PC-3 (cell line): ENCODE results near the gene KCTD16. TPM values are rescaled to one million over a fixed set of nuclear protein-coding genes. Genes with fewer than 3 reads are reported as not detected.

Experiments used
- ATAC-seq: fragments of 200-7000 bp; cut with Tn5 transposase; 2 replicates; pipeline ENCODE4 v1.9.1; 2020; ENCODE audit warnings: mild to moderate bottlenecking, moderate library complexity
- BruUV-seq: library from RNA; stranded (reverse); fragments of 400-500 nt; replicated peaks from 2 replicates; lab custom pipeline; 2021; lab: Mats Ljungman, UMichigan
- CTCF ChIA-PET: fragments of 300-600 bp; sonication (Branson Sonifier 250); formaldehyde crosslinking; loops from one replicate; lab custom pipeline; 2022; ENCODE audit warnings: antibody characterized with exemption; lab: Charles Lee
- POLR2A ChIA-PET: fragments of 300-600 bp; sonication (Branson Sonifier 250); formaldehyde crosslinking; loops from one replicate; lab custom pipeline; 2022; ENCODE audit warnings: antibody characterized with exemption; ENCODE audit not compliant: unreplicated experiment; lab: Charles Lee
- DNase-seq: peaks from one replicate; pipeline ENCODE4 v3.0.0-alpha.2; 2015
- H2AFZ ChIP-seq: fragments of 300-600 bp; sonication (generic); 2 replicates; pipeline ENCODE4 v1.6.0; 2016; ENCODE audit warnings: antibody characterized with exemption, low read length
- H3F3A ChIP-seq: fragments of 300-600 bp; sonication (generic); one replicate; pipeline ENCODE4 v1.6.0; 2017; ENCODE audit warnings: antibody characterized with exemption, low read length, control low read depth, mild to moderate bottlenecking; ENCODE audit not compliant: unreplicated experiment
- H3K27ac ChIP-seq: fragments of 300-600 bp; sonication (generic); 2 replicates; pipeline ENCODE4 v1.5.1; 2016; ENCODE audit warnings: mild to moderate bottlenecking, low read length
- H3K27me3 ChIP-seq: fragments of 300-600 bp; sonication (generic); 2 replicates; pipeline ENCODE4 v1.6.1; 2016; ENCODE audit warnings: low read length, mixed read lengths
- H3K36me3 ChIP-seq: fragments of 300-600 bp; sonication (generic); 2 replicates; pipeline ENCODE4 v1.6.1; 2016; ENCODE audit warnings: low read depth, mixed run types, low read length, mixed read lengths
- H3K4me1 ChIP-seq: fragments of 300-600 bp; sonication (generic); 2 replicates; pipeline ENCODE4 v1.5.1; 2016; ENCODE audit warnings: low read length; ENCODE audit not compliant: insufficient read depth
- H3K4me2 ChIP-seq: fragments of 300-600 bp; sonication (generic); 2 replicates; pipeline ENCODE4 v1.6.0; 2016; ENCODE audit warnings: low read length
- H3K4me3 ChIP-seq: fragments of 300-600 bp; sonication (generic); 2 replicates; pipeline ENCODE4 v1.5.1; 2016; ENCODE audit warnings: mild to moderate bottlenecking, low read length, mixed read lengths
- H3K79me2 ChIP-seq: fragments of 300-600 bp; sonication (generic); 2 replicates; pipeline ENCODE4 v1.6.1; 2017; ENCODE audit warnings: low read length, mixed read lengths
- H3K9ac ChIP-seq: fragments of 300-600 bp; sonication (generic); 2 replicates; pipeline ENCODE4 v1.6.0; 2016; ENCODE audit warnings: mild to moderate bottlenecking, low read length
- H3K9me2 ChIP-seq: fragments of 300-600 bp; sonication (generic); replicated peaks from 2 replicates; pipeline ENCODE4 v1.6.1; 2016; ENCODE audit warnings: mixed run types, low read length, mixed read lengths
- H3K9me3 ChIP-seq: fragments of 300-600 bp; sonication (generic); 2 replicates; pipeline ENCODE4 v1.6.1; 2016; ENCODE audit warnings: low read length, mixed read lengths
- H4K20me1 ChIP-seq: fragments of 300-600 bp; sonication (generic); 2 replicates; pipeline ENCODE4 v1.6.1; 2016; ENCODE audit warnings: low read length, mixed read lengths
- CTCF ChIP-seq: fragments of 300-600 bp; sonication (generic); conservative IDR thresholded peaks from 2 replicates; pipeline ENCODE4 v1.5.1; 2017; ENCODE audit warnings: antibody characterized with exemption, low read depth, mild to moderate bottlenecking, low read length
- EZH2 ChIP-seq: fragments of 300-600 bp; sonication (generic); IDR thresholded peaks from one replicate; pipeline ENCODE4 v1.6.1; 2017; ENCODE audit warnings: antibody characterized with exemption, mild to moderate bottlenecking, low read length; ENCODE audit not compliant: unreplicated experiment
- EZH2phosphoT487 ChIP-seq: fragments of 300-600 bp; sonication (generic); IDR thresholded peaks from 2 replicates; pipeline ENCODE4 v1.6.1; 2018; ENCODE audit warnings: mild to moderate bottlenecking, antibody characterized with exemption, low read length, borderline replicate concordance
- intact Hi-C: fragments of 100-400 bp; cut with micrococcal nuclease; formaldehyde crosslinking; loops from 2 replicates; pipeline ENCODE4 v1.9.0; 2023
- total RNA-seq: library from RNA; depleted of rRNA; stranded (reverse); fragments of >200 nt; gene quantifications from 2 replicates; pipeline ENCODE4 v1.2.3, GENCODE V29; 2014

KCTD16 gene
- total RNA-seq, 1 experiment from 2014 or later = not detected

- Histone ChIP-seq H4K20me1 (no peaks in the 10 kb centered on the region), H3K4me1 (no peaks in the 10 kb centered on the region), H3K27me3 (no peaks in the 10 kb centered on the region), H2AFZ (no peak overlapping the region), H3K36me3 (no peaks in the 10 kb centered on the region), H3K9me2 (no peaks in the 10 kb centered on the region), H3K79me2 (no peaks in the 10 kb centered on the region), H3K9ac (no peak overlapping the region), H3K4me2 (no peak overlapping the region), H3K4me3 (no peak overlapping the region), H3K9me3 (no peaks in the 10 kb centered on the region), H3K27ac (no peak overlapping the region), H3F3A (no peaks in the 10 kb centered on the region)
- intact Hi-C loops = no loop called here
- TF ChIP-seq EZH2phosphoT487 = no peak
- no peak for TF ChIP-seq CTCF
- no peak for TF ChIP-seq EZH2
- DNase-seq = no peak
- CTCF ChIA-PET = no interaction called here
- ATAC-seq = no peak
- POLR2A ChIA-PET = no interaction called here
- BruUV-seq = no TSS peak
These were observed 182.2 kb downstream of the KCTD16 start for GRCh38 chr5:144352732-144353317.

GRCh38 chr5:144356489-144356888 lies 185.8 kb downstream of the KCTD16 start:
- no TSS peak for BruUV-seq
- Histone ChIP-seq H2AFZ (no peak overlapping the region), H4K20me1 (no peaks in the 10 kb centered on the region), H3K4me1 (no peaks in the 10 kb centered on the region), H3K9me2 (no peaks in the 10 kb centered on the region), H3K9me3 (no peaks in the 10 kb centered on the region), H3K36me3 (no peaks in the 10 kb centered on the region), H3K4me2 (no peak overlapping the region), H3K9ac (no peak overlapping the region), H3F3A (no peaks in the 10 kb centered on the region), H3K27ac (no peak overlapping the region), H3K79me2 (no peaks in the 10 kb centered on the region), H3K4me3 (no peak overlapping the region), H3K27me3 (no peaks in the 10 kb centered on the region)
- ChIA-PET CTCF (no interaction called here), POLR2A (no interaction called here)
- ATAC-seq (no peak), DNase-seq (no peak)
- TF ChIP-seq CTCF (no peak), EZH2phosphoT487 (no peak), EZH2 (no peak)
- intact Hi-C loops = no loop called here

GRCh38 chr5:144361406-144361805 lies 190.7 kb downstream of the KCTD16 start:
- H4K20me1 ChIP-seq = no peaks in the 10 kb centered on the region
- POLR2A ChIA-PET = no interaction called here
- ATAC-seq = no peak
- no peaks in the 10 kb centered on the region for H3F3A ChIP-seq
- CTCF ChIA-PET = no interaction called here
- no peaks in the 10 kb centered on the region for H3K9me3 ChIP-seq
- no peak overlapping the region for H3K4me3 ChIP-seq
- H3K9me2 ChIP-seq = no peaks in the 10 kb centered on the region
- no peaks in the 10 kb centered on the region for H3K79me2 ChIP-seq
- no peaks in the 10 kb centered on the region for H3K27me3 ChIP-seq
- H3K36me3 ChIP-seq = no peaks in the 10 kb centered on the region
- no peak overlapping the region for H3K27ac ChIP-seq
- intact Hi-C loops = no loop called here
- no peak overlapping the region for H2AFZ ChIP-seq
- no peaks in the 10 kb centered on the region for H3K4me1 ChIP-seq
- TF ChIP-seq EZH2phosphoT487 (no peak), CTCF (no peak), EZH2 (no peak)
- H3K4me2 ChIP-seq = no peak overlapping the region
- no peak overlapping the region for H3K9ac ChIP-seq
- DNase-seq = no peak
- no TSS peak for BruUV-seq
